ENCODE data around the gene LMCD1. TPM values are rescaled to one million over a fixed set of nuclear protein-coding genes. Genes with fewer than 3 reads are reported as not detected.

LMCD1 gene
- total RNA-seq, 4 donors from 2014 or later = 1.6 to 90.8 (median 12.3) TPM

DNA sequence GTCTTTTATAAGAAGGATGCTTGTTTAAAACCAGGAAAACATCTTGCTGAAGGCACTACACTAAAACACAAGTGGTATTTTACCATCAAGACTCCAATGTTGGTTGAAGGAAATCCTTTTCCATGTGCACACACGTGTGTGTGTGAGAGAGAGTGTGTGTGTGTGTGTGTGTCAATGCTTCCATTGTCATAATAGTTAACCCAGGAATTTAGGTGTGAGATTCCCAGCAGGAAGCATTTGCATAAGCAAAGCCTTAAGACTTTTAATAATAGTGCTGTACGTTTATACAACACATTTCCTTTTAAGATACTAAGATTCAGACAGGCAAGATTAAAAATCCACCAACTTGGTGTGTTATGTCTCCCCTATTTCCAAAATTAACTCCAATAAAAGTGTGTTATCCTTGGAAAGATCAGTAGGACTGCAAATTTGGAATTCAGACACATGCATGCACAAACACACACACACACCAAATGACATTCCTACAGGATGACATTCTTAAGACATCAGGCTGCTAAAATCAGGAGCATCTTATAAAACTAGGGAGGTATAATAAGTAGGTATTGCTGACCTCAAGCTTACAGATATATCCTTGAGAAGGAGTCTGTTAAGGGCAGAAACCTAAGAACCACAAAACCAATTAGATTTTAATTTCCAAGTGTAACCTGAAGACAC is 18.3 kb downstream of the LMCD1 start:
- no peak for TF ChIP-seq POLR2A (IDR thresholded peaks at IDR 0.05)
- TF ChIP-seq, protein P1, sequence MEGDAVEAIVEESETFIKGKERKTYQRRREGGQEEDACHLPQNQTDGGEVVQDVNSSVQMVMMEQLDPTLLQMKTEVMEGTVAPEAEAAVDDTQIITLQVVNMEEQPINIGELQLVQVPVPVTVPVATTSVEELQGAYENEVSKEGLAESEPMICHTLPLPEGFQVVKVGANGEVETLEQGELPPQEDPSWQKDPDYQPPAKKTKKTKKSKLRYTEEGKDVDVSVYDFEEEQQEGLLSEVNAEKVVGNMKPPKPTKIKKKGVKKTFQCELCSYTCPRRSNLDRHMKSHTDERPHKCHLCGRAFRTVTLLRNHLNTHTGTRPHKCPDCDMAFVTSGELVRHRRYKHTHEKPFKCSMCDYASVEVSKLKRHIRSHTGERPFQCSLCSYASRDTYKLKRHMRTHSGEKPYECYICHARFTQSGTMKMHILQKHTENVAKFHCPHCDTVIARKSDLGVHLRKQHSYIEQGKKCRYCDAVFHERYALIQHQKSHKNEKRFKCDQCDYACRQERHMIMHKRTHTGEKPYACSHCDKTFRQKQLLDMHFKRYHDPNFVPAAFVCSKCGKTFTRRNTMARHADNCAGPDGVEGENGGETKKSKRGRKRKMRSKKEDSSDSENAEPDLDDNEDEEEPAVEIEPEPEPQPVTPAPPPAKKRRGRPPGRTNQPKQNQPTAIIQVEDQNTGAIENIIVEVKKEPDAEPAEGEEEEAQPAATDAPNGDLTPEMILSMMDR (IDR thresholded peaks at IDR 0.05) = no peak
- Histone ChIP-seq H3K4me3 (no peak overlapping the region), H3K9me3 (no peaks in the 10 kb centered on the region), H3K27ac (no peak overlapping the region), H3K4me1 (no peaks in the 10 kb centered on the region), H3K36me3 (no peaks in the 10 kb centered on the region), H3K27me3 (no peaks in the 10 kb centered on the region)
- DNase-seq = no peak

DNA sequence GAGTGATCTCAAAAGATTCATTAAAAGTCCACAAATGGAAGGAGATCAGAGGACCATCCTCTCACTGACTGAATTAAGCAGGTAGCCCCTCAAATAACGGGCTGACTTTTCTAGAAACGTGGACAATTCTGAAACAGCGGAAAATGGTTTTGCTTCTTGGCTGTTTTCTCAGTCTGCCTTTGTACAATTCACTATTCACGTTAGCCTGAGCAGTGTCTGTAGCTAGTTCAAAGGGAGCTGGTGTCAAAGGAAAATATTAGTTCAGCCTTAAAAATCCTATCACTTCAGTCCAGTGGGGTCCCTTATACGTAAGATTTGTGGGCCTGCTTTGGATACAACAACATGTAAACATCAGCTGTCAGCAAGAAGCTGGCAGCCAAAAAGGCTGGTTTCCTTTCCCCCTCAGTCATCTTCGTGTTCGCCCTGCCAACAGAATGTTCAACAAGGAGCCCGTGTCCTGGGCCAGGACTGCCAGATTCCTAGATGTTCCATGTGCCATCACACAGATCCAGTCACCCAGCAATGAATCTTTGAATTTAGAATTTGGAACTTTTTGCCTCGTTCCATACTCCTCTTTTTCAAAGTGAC is 19.3 kb downstream of the LMCD1 start:
- no peaks in the 10 kb centered on the region for H3K4me1 ChIP-seq
- no peak for TF ChIP-seq POLR2A (IDR thresholded peaks at IDR 0.05)
- TF ChIP-seq, protein P1 (IDR thresholded peaks at IDR 0.05) = no peak
- no peaks in the 10 kb centered on the region for H3K9me3 ChIP-seq
- no peak for DNase-seq
- no peaks in the 10 kb centered on the region for H3K36me3 ChIP-seq
- no peak overlapping the region for H3K27ac ChIP-seq
- H3K4me3 ChIP-seq = no peak overlapping the region
- no peaks in the 10 kb centered on the region for H3K27me3 ChIP-seq

DNA sequence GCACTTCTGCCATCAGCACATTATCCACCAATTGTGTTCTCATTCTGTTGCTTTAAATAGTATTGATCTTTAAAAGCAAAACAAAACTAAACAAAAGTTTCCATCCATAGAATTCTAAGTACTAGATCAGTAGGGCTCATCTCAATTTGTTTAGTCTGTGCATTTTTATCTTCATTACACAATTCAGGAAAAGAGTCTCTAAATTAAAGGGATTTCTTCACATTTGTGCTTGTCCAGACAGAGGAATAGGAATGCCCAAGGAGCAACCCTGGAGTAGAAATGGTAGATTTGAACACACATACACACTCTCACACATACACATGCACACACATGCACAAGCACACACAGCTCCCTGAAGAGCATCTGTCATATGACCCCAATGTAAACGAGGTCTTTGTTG is 21.4 kb downstream of the LMCD1 start:
- no peaks in the 10 kb centered on the region for H3K9me3 ChIP-seq

DNA sequence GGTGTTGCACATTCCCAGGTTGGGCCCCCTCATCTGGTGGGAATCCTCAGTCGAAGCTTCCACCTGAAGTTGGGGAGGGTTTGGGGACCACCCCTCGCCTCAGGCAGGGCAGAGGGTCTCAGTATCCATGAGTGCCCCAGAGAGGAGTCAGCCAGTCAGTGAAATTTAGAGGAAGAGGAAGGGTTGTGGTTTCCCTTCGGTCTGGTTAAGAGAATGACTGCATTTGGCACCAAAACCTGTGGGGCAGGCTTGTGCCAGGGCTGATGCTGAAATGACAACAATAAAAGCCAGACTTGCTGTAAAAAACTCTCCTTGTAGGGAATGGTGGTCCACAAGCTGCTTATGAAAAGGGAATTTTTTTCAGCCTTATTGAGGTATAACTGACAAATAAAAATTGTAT is 22.6 kb downstream of the LMCD1 start:
- H3K27ac ChIP-seq = no peak overlapping the region
- H3K27me3 ChIP-seq = no peaks in the 10 kb centered on the region
- TF ChIP-seq, protein P1 (IDR thresholded peaks at IDR 0.05) = no peak
- no peak for TF ChIP-seq POLR2A (IDR thresholded peaks at IDR 0.05)
- no peak for DNase-seq
- no peak overlapping the region for H3K4me3 ChIP-seq
- no peaks in the 10 kb centered on the region for H3K36me3 ChIP-seq
- peaks cover 0 to 7% (median 0%) of the 10 kb centered on the region in 4 donors for H3K4me1 ChIP-seq
- no peaks in the 10 kb centered on the region for H3K9me3 ChIP-seq

More for the DNA sequence above, 21.4 kb downstream of the LMCD1 start:
- Histone ChIP-seq H3K27ac (no peak overlapping the region), H3K4me3 (no peak overlapping the region), H3K4me1 (peaks cover 0 to under 1% (median 0%) of the 10 kb centered on the region in 4 donors), H3K27me3 (no peaks in the 10 kb centered on the region), H3K36me3 (no peaks in the 10 kb centered on the region)
- DNase-seq = no peak
- TF ChIP-seq POLR2A (IDR thresholded peaks at IDR 0.05) = no peak
- TF ChIP-seq, protein P1 (IDR thresholded peaks at IDR 0.05) = no peak

DNA sequence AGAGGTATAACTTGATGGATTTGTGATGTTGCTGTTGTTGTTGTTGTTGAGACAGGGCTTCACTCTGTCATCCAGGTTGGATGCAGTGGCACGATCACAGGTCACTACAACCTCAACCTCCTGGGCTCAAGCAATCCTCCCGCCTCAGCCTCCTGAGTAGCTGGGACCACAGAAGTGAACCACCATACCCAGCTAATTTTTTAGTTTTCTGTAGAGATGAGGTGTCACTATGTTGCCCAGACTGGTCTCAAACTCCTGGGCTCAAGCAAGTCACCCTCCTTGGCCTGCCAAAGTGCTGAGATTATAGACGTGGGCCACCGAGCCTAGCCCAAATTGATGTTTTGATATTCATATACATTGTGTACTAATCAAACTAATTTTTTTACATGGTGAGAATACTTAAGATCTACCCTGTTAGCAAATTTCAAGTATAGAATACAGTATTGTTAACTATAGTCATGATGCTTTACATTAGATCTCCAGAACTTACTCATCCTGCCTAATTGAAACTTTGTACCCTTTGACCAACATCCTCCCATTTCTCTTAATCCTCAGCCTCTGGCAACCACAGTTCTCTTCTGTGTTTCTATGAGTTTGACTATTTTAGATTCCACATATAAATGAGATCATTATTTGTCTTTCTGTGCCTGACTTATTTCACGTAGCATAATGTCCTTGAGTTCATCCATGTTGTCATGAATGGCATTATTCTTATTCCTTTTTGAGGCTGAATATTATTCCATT is 23.2 kb downstream of the LMCD1 start:
- no peaks in the 10 kb centered on the region for H3K9me3 ChIP-seq
- no peak for DNase-seq
- TF ChIP-seq, protein P1 (IDR thresholded peaks at IDR 0.05) = no peak
- H3K4me3 ChIP-seq = no peak overlapping the region
- no peak overlapping the region for H3K27ac ChIP-seq
- no peaks in the 10 kb centered on the region for H3K36me3 ChIP-seq
- peaks cover 0 to 13% (median 0%) of the 10 kb centered on the region in 4 donors for H3K4me1 ChIP-seq
- no peaks in the 10 kb centered on the region for H3K27me3 ChIP-seq
